ENCODE results near the gene CADM3. TPM values are rescaled to one million over a fixed set of nuclear protein-coding genes. Genes with fewer than 3 reads are reported as not detected.
A peak's percentile ranks its signal among the peaks of the same experiment; 100 is the strongest.

The CADM3 gene
- total and polyA plus RNA-seq, 9 of the 15 experiments (the other 6 are each of a cell fraction or from before 2014, with no cell fraction given) = 0.04 TPM; not detected in 8

GRCh38 chr1:159247266-159247665 is 75.9 kb downstream of the CADM3 start:
- in situ Hi-C loops (cut with MboI) = no loop called here

More at GRCh38 chr1:159247266-159247665, 75.9 kb downstream of the CADM3 start:
- Histone ChIP-seq H3K9ac (ENCODE audit: insufficient read depth in 1 of 2, low read depth in 2 of 2, low read length in 2 of 2) (no peak overlapping the region), H3K27me3 (ENCODE audit: control insufficient read depth in 2 of 2, insufficient read depth in 2 of 2, low read length in 2 of 2) (no peaks in the 10 kb centered on the region), H3K36me3 (ENCODE audit: control insufficient read depth, insufficient read depth, low read length) (no peaks in the 10 kb centered on the region), H3K27ac (ENCODE audit: extremely low read depth, low read depth, low read length) (no peak overlapping the region), H3K4me2 (ENCODE audit: insufficient read depth, low read length) (no peak overlapping the region), H3K9me3 (replicated peaks; ENCODE audit: control insufficient read depth, insufficient read depth, low read depth, low read length) (no peaks in the 10 kb centered on the region), H3K4me3 (no peak overlapping the region), H3K9me1 (ENCODE audit: control insufficient read depth, insufficient read depth, low read length) (no peaks in the 10 kb centered on the region), H4K20me1 (replicated peaks; ENCODE audit: control insufficient read depth, insufficient read depth, low read length) (no peaks in the 10 kb centered on the region), H3K79me2 (ENCODE audit: control insufficient read depth, insufficient read depth, low read length) (no peaks in the 10 kb centered on the region), H2AFZ (ENCODE audit: low read depth, low read length) (no peak overlapping the region), H3K4me1 (replicated peaks in 1 of 2; ENCODE audit: control insufficient read depth in 2 of 2, insufficient read depth in 2 of 2, low read length in 2 of 2) (no peaks in the 10 kb centered on the region)
- 21% methylated on average over 3 of the region's 3 CpGs for WGBS (ENCODE audit: insufficient coverage, low coverage, missing lambda C conversion rate)
- no TSS peak for BruUV-seq (replicated peaks)
- FAIRE-seq = no peak
- TF ChIP-seq RERE (CRISPR knock-in tag; IDR thresholded peaks at IDR 0.05; ENCODE audit: borderline replicate concordance) (no peak), C11orf30 (IDR thresholded peaks at IDR 0.05; ENCODE audit: low read depth) (peak; percentile 9; the same call in 1 of the 2 replicates), ATF3 (IDR thresholded peaks at IDR 0.05) (peak; percentile 65), ATF3 (CRISPR knock-in tag; conservative IDR thresholded peaks at IDR 0.05) (no peak)
- CTCF ChIA-PET (ENCODE audit: low intra/inter-chr PET ratio) = no interaction called here
- POLR2A ChIA-PET = no interaction called here
- intact Hi-C loops (cut with micrococcal nuclease) = no loop called here
- DNase-seq (ENCODE audit: extremely low read depth in 1 of 4, low spot score in 3 of 4) = no peak
- ATAC-seq = no peak
